Ectodermal cell (in vitro differentiated cells): ENCODE results near the gene FANCE.
"Not testable (repeated sequence)": the region's sequence is repeated elsewhere in the genome, so short reads cannot be mapped to it uniquely, and the experiment has no call there.

Source experiments
- H3K27ac ChIP-seq: 2 replicates; pipeline ENCODE4 v1.7.0; 2013; ENCODE audit warnings: mild to moderate bottlenecking, low read depth, low read length; ENCODE audit not compliant: insufficient read depth, poor library complexity, severe bottlenecking
- H3K27me3 ChIP-seq: 2 replicates; pipeline ENCODE4 v1.7.0; 2013; ENCODE audit warnings: mild to moderate bottlenecking, low read length; ENCODE audit not compliant: insufficient read depth, control insufficient read depth, poor library complexity, severe bottlenecking
- H3K36me3 ChIP-seq: one replicate; pipeline ENCODE4 v1.7.0; 2013; ENCODE audit warnings: low read length; ENCODE audit not compliant: control insufficient read depth, insufficient read depth
- H3K4me1 ChIP-seq: one replicate; pipeline ENCODE4 v1.7.0; 2013; ENCODE audit warnings: low read length; ENCODE audit not compliant: control insufficient read depth, insufficient read depth
- H3K4me3 ChIP-seq: 2 replicates; pipeline ENCODE4 v1.7.0; 2013; ENCODE audit warnings: low read depth, low read length, control low read depth; ENCODE audit not compliant: insufficient read depth
- H3K9me3 ChIP-seq: 2 replicates; pipeline ENCODE4 v1.7.0; 2013; ENCODE audit warnings: mild to moderate bottlenecking, low read length, moderate library complexity; ENCODE audit not compliant: control insufficient read depth
- WGBS, 2 experiments: methylation state at CpG; one replicate each; pipeline ENCODE4 v1.1.7; 2013; ENCODE audit warnings: missing lambda C conversion rate in 2 of 2; 5-methylcytosine and 5-hydroxymethylcytosine counted together

FANCE gene

GRCh38 chr6:35432291-35432690, 19.8 kb upstream of the FANCE start:
- Histone ChIP-seq H3K27me3 (no peaks in the 10 kb centered on the region), H3K9me3 (no peaks in the 10 kb centered on the region), H3K27ac (no peak overlapping the region), H3K36me3 (peaks cover 4% of the 10 kb centered on the region), H3K4me3 (no peak overlapping the region), H3K4me1 (no peaks in the 10 kb centered on the region)
- WGBS, 2 experiments, result 90 to 94% methylated on average over 4 of the region's 4 CpGs

- H3K27me3 ChIP-seq, H3K9me3 ChIP-seq, H3K36me3 ChIP-seq, H3K27ac ChIP-seq, H3K4me3 ChIP-seq, H3K4me1 ChIP-seq: not testable (repeated sequence)
- WGBS, 2 experiments, result 90 to 94% methylated on average over 3 of the region's 3 CpGs
Observed at GRCh38 chr6:35432702-35433101, 19.4 kb upstream of the FANCE start.

GRCh38 chr6:35435074-35435837, 16.9 kb upstream of the FANCE start:
- Histone ChIP-seq H3K36me3 (no peaks in the 10 kb centered on the region), H3K4me1 (no peaks in the 10 kb centered on the region), H3K9me3 (no peaks in the 10 kb centered on the region), H3K4me3 (no peak overlapping the region), H3K27me3 (no peaks in the 10 kb centered on the region), H3K27ac (no peak overlapping the region)
- WGBS, 2 experiments, result 88 to 89% methylated on average over 16 of the region's 16 CpGs

GRCh38 chr6:35436071-35436857, 15.9 kb upstream of the FANCE start:
- no peaks in the 10 kb centered on the region for H3K27me3 ChIP-seq
- no peaks in the 10 kb centered on the region for H3K9me3 ChIP-seq
- no peak overlapping the region for H3K27ac ChIP-seq
- no peaks in the 10 kb centered on the region for H3K36me3 ChIP-seq
- no peak overlapping the region for H3K4me3 ChIP-seq
- 74 to 78% methylated on average over 8 of the region's 8 CpGs for WGBS, 2 experiments
- H3K4me1 ChIP-seq, result no peaks in the 10 kb centered on the region

GRCh38 chr6:35438378-35439065, 13.6 kb upstream of the FANCE start:
- not testable (repeated sequence) for H3K27ac ChIP-seq, H3K4me1 ChIP-seq, H3K27me3 ChIP-seq, H3K4me3 ChIP-seq, H3K36me3 ChIP-seq, H3K9me3 ChIP-seq
- 85 to 88% methylated on average over 6 to 7 of the region's 7 CpGs for WGBS, 2 experiments

GRCh38 chr6:35439308-35439707, 12.8 kb upstream of the FANCE start:
- no peak overlapping the region for H3K4me3 ChIP-seq
- no peaks in the 10 kb centered on the region for H3K27me3 ChIP-seq
- H3K36me3 ChIP-seq, result no peaks in the 10 kb centered on the region
- H3K27ac ChIP-seq, result no peak overlapping the region
- no peaks in the 10 kb centered on the region for H3K4me1 ChIP-seq
- no peaks in the 10 kb centered on the region for H3K9me3 ChIP-seq
- 38 to 39% methylated on average over 3 of the region's 3 CpGs for WGBS, 2 experiments

- Histone ChIP-seq H3K27ac (no peak overlapping the region), H3K36me3 (no peaks in the 10 kb centered on the region), H3K4me1 (no peaks in the 10 kb centered on the region), H3K9me3 (no peaks in the 10 kb centered on the region), H3K4me3 (no peak overlapping the region), H3K27me3 (no peaks in the 10 kb centered on the region)
- WGBS, 2 experiments, result 75 to 76% methylated on average over 3 of the region's 3 CpGs
Observed at GRCh38 chr6:35441205-35441604, 10.9 kb upstream of the FANCE start.

GRCh38 chr6:35441642-35442041, 10.5 kb upstream of the FANCE start:
- 92 to 93% methylated on average over 3 to 4 of the region's 4 CpGs for WGBS, 2 experiments
- Histone ChIP-seq H3K27ac (no peak overlapping the region), H3K36me3 (no peaks in the 10 kb centered on the region), H3K27me3 (no peaks in the 10 kb centered on the region), H3K4me3 (no peak overlapping the region), H3K4me1 (no peaks in the 10 kb centered on the region), H3K9me3 (no peaks in the 10 kb centered on the region)

- Histone ChIP-seq H3K9me3 (no peaks in the 10 kb centered on the region), H3K27me3 (no peaks in the 10 kb centered on the region), H3K4me1 (no peaks in the 10 kb centered on the region), H3K27ac (no peak overlapping the region), H3K4me3 (no peak overlapping the region), H3K36me3 (no peaks in the 10 kb centered on the region)
- 93% methylated on average over 5 of the region's 5 CpGs for WGBS, 2 experiments
Observed at GRCh38 chr6:35442693-35443092, 9.4 kb upstream of the FANCE start.

- Histone ChIP-seq H3K4me1 (no peaks in the 10 kb centered on the region), H3K27me3 (no peaks in the 10 kb centered on the region), H3K4me3 (no peak overlapping the region), H3K9me3 (no peaks in the 10 kb centered on the region), H3K27ac (no peak overlapping the region), H3K36me3 (no peaks in the 10 kb centered on the region)
- WGBS, 2 experiments, result 88 to 89% methylated on average over 9 of the region's 9 CpGs
Observed at GRCh38 chr6:35443341-35444030, 8.7 kb upstream of the FANCE start.
